ENCODE results near the gene AKTIP. TPM values are rescaled to one million over a fixed set of nuclear protein-coding genes. Genes with fewer than 3 reads are reported as not detected.
"Not testable (repeated sequence)": the region's sequence is repeated elsewhere in the genome, so short reads cannot be mapped to it uniquely, and the experiment has no call there.

The AKTIP gene
- polyA plus RNA-seq, 4 donors: 15.8 to 29.5 (median 22.2) TPM

DNA sequence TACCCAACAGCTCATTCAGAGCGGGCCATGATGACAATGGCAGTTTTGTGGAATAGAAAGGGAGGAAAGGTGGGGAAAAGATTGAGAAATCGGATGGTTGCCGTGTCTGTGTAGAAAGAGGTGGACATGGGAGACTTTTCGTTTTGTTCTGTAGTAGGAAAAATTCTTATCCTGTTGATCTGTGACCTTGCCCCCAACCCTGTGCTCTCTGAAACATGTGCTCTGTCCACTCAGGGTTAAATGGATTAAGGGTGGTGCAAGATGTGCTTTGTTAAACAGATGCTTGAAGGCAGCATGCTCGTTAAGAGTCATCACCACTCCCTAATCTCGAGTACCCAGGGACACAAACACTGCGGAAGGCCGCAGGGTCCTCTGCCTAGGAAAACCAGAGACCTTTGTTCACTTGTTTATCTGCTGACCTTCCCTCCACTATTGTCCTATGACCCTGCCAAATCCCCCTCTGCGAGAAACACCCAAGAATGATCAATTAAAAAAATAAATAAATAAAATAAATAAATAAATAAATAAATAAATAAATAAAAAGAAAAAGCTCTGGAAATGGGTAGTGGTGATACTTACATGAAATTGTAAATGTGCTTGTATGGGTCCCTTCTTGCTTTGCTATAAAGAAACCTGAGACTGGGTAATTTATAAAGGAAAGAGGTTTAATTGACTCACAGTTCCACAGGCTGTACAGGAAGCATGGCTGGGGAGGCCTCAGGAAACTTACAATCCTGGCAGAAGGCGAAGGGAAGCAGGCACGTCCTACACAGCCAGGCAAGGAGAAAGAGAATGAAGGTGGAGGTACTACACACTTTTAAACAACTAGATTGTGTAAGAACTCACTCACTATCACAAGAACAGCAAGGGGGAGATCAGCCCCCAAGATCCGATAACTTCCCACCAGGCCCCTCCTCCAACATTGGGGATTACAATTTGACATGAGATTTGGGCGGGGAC is 37.0 kb upstream of the AKTIP start:
- not testable (repeated sequence) for H3K4me3 ChIP-seq (ENCODE audit: low read depth in 1 of 3, low read length in 3 of 3); FAIRE-seq
- 75 to 76% (median 76%) methylated on average over 12 to 13 of the region's 13 CpGs for WGBS, 3 donors

DNA sequence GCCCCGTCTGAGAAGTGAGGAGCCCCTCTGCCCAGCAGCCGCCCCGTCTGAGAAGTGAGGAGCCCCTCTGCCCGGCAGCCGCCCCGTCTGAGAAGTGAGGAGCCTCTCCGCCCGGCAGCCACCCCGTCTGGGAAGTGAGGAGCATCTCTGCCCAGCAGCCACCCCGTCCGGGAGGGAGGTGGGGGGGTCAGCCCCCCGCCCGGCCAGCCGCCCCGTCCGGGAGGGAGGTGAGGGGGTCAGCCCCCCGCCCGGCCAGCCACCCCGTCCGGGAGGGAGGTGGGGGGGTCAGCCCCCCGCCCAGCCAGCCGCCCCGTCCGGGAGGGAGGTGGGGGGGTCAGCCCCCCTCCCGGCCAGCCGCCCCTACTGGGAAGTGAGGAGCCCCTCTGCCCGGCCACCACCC is 36.3 kb upstream of the AKTIP start:
- not testable (repeated sequence) for H3K4me1 ChIP-seq (ENCODE audit: control insufficient read depth in 3 of 3, insufficient read depth in 2 of 3, low read depth in 1 of 3, low read length in 2 of 3); H3K9me3 ChIP-seq (ENCODE audit: control insufficient read depth in 2 of 2, insufficient read depth in 1 of 2, low read depth in 1 of 2, low read length in 1 of 2); H3K36me3 ChIP-seq (ENCODE audit: control insufficient read depth in 3 of 3, insufficient read depth in 2 of 3, low read depth in 1 of 3, low read length in 3 of 3); H3K27ac ChIP-seq (ENCODE audit: low read depth in 1 of 3, low read length in 2 of 3); DNase-seq; H3K27me3 ChIP-seq (ENCODE audit: control insufficient read depth in 3 of 3, insufficient read depth in 3 of 3, low read length in 3 of 3); FAIRE-seq; H3K4me3 ChIP-seq (ENCODE audit: low read depth in 1 of 3, low read length in 3 of 3)
- WGBS, 3 donors: 94 to 100% (median 94%) methylated on average over 5 to 26 of the region's 27 CpGs

More for the DNA sequence above, 37.0 kb upstream of the AKTIP start:
- not testable (repeated sequence) for H3K27me3 ChIP-seq (ENCODE audit: control insufficient read depth in 3 of 3, insufficient read depth in 3 of 3, low read length in 3 of 3); DNase-seq; H3K4me1 ChIP-seq (ENCODE audit: control insufficient read depth in 3 of 3, insufficient read depth in 2 of 3, low read depth in 1 of 3, low read length in 2 of 3); H3K9me3 ChIP-seq (ENCODE audit: control insufficient read depth in 2 of 2, insufficient read depth in 1 of 2, low read depth in 1 of 2, low read length in 1 of 2); H3K27ac ChIP-seq (ENCODE audit: low read depth in 1 of 3, low read length in 2 of 3); H3K36me3 ChIP-seq (ENCODE audit: control insufficient read depth in 3 of 3, insufficient read depth in 2 of 3, low read depth in 1 of 3, low read length in 3 of 3)

DNA sequence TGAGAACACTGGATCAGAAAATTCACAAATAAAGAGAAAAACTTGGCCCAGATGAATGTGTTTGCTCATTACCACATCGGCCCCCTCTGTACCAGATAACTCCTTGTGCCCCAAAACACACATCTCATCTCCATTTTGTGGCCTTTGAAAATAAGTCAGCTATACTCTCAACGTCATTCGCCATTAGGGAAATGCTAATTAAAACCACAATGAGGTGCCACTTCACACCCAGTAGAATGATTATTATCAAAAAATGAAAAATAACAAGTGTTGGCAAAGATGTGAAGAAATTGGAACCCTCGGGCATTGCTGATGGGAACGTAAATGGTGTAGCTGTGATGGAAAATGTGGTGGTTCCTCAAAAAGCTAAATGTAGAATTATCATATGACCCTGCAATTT is 34.6 kb upstream of the AKTIP start:
- H3K36me3 ChIP-seq (ENCODE audit: control insufficient read depth in 3 of 3, insufficient read depth in 2 of 3, low read depth in 1 of 3, low read length in 3 of 3): no peaks in the 10 kb centered on the region
- FAIRE-seq (no peak), DNase-seq (no peak)
- H3K4me1 ChIP-seq (ENCODE audit: control insufficient read depth in 3 of 3, insufficient read depth in 2 of 3, low read depth in 1 of 3, low read length in 2 of 3): no peaks in the 10 kb centered on the region
- H3K4me3 ChIP-seq (ENCODE audit: low read depth in 1 of 3, low read length in 3 of 3): no peak overlapping the region
- H3K9me3 ChIP-seq (ENCODE audit: control insufficient read depth in 2 of 2, insufficient read depth in 1 of 2, low read depth in 1 of 2, low read length in 1 of 2): no peaks in the 10 kb centered on the region
- 80 to 94% (median 90%) methylated on average over 5 of the region's 5 CpGs for WGBS, 3 donors
- no peak overlapping the region for H3K27ac ChIP-seq (ENCODE audit: low read depth in 1 of 3, low read length in 2 of 3)
- no peaks in the 10 kb centered on the region for H3K27me3 ChIP-seq (ENCODE audit: control insufficient read depth in 3 of 3, insufficient read depth in 3 of 3, low read length in 3 of 3)

DNA sequence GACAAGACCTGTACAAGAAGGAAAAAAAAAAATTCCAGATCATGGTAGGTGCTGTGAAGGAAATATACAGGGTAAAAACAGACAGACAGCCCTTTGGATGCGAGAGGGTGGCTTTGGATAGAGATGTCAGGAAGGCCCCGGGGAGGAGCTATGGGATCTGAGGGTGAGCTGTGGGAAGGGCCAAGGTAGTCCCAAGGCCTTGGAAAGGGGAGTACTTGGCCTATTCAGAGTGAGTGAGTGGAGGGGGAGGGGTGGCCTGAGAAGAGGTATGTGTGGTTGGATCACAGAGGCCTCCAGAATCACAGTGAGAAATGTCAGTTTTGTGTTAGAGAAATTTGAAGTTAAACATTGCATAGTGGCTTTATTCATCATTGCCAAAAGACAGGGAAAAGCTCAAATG is 31.2 kb upstream of the AKTIP start:
- Histone ChIP-seq H3K27me3 (ENCODE audit: control insufficient read depth in 3 of 3, insufficient read depth in 3 of 3, low read length in 3 of 3) (peaks cover 0 to 2% (median 0%) of the 10 kb centered on the region in 3 donors), H3K36me3 (ENCODE audit: control insufficient read depth in 3 of 3, insufficient read depth in 2 of 3, low read depth in 1 of 3, low read length in 3 of 3) (no peaks in the 10 kb centered on the region), H3K4me3 (ENCODE audit: low read depth in 1 of 3, low read length in 3 of 3) (no peak overlapping the region), H3K27ac (ENCODE audit: low read depth in 1 of 3, low read length in 2 of 3) (no peak overlapping the region), H3K9me3 (ENCODE audit: control insufficient read depth in 2 of 2, insufficient read depth in 1 of 2, low read depth in 1 of 2, low read length in 1 of 2) (peaks cover 0 to 9% of the 10 kb centered on the region in 2 donors), H3K4me1 (ENCODE audit: control insufficient read depth in 3 of 3, insufficient read depth in 2 of 3, low read depth in 1 of 3, low read length in 2 of 3) (no peaks in the 10 kb centered on the region)
- WGBS, 3 donors: 88 to 100% (median 93%) methylated on average over 2 of the region's 2 CpGs
- FAIRE-seq (no peak), DNase-seq (no peak)

DNA sequence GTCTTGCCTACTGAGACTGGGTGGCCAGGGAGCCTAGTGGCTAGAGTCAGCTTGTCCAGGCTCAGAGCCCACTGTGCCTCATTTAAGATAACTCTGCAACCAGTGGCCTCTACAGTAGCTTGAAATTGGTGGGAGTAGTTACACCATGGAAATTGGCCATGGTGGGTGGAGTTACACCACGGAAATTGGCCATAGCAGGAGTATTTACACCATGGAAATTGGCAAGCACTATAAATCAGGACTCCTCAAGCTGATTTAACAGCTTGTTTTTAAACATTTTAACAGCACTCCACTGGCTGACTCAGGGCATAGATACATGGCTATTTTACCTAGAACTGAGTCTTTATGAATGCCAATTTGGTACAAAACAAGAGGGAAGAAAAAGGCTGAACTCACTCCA is 27.7 kb upstream of the AKTIP start:
- no peaks in the 10 kb centered on the region for H3K36me3 ChIP-seq (ENCODE audit: control insufficient read depth in 3 of 3, insufficient read depth in 2 of 3, low read depth in 1 of 3, low read length in 3 of 3)
- no peak overlapping the region for H3K27ac ChIP-seq (ENCODE audit: low read depth in 1 of 3, low read length in 2 of 3)
- peaks cover 0 to 2% (median 0%) of the 10 kb centered on the region in 3 donors for H3K27me3 ChIP-seq (ENCODE audit: control insufficient read depth in 3 of 3, insufficient read depth in 3 of 3, low read length in 3 of 3)
- no peaks in the 10 kb centered on the region for H3K4me1 ChIP-seq (ENCODE audit: control insufficient read depth in 3 of 3, insufficient read depth in 2 of 3, low read depth in 1 of 3, low read length in 2 of 3)
- H3K9me3 ChIP-seq (ENCODE audit: control insufficient read depth in 2 of 2, insufficient read depth in 1 of 2, low read depth in 1 of 2, low read length in 1 of 2): peaks cover 0 to 9% of the 10 kb centered on the region in 2 donors
- no peak for FAIRE-seq
- 63 to 75% (median 74%) methylated on average over 1 of the region's 1 CpG for WGBS, 3 donors
- H3K4me3 ChIP-seq (ENCODE audit: low read depth in 1 of 3, low read length in 3 of 3): no peak overlapping the region
- DNase-seq: no peak

DNA sequence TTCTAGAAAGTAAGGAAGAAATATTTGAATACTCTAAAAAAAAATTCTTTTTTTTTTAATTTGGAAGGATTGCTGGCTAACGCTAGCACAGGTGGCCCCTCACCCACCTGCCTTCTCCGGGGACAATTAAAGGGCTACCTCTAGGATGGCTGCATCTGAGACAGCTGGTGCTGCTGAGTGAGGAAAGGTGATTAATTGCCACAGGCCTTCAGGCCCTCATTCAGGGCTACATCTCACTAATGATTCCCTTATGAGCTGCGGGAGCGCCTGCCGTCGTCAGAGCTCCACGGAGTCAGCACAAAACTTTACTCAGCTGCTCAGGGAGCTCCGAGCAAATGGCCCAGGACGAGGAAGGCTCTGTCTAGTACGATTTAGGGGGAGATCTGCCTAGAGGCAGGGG is 27.0 kb upstream of the AKTIP start:
- 46 to 63% (median 50%) methylated on average over 10 of the region's 10 CpGs for WGBS, 3 donors
- Histone ChIP-seq H3K4me1 (ENCODE audit: control insufficient read depth in 3 of 3, insufficient read depth in 2 of 3, low read depth in 1 of 3, low read length in 2 of 3) (no peaks in the 10 kb centered on the region), H3K27me3 (ENCODE audit: control insufficient read depth in 3 of 3, insufficient read depth in 3 of 3, low read length in 3 of 3) (peaks cover 0 to 2% (median 0%) of the 10 kb centered on the region in 3 donors), H3K9me3 (ENCODE audit: control insufficient read depth in 2 of 2, insufficient read depth in 1 of 2, low read depth in 1 of 2, low read length in 1 of 2) (peaks cover 0 to 9% of the 10 kb centered on the region in 2 donors), H3K4me3 (ENCODE audit: low read depth in 1 of 3, low read length in 3 of 3) (no peak overlapping the region), H3K36me3 (ENCODE audit: control insufficient read depth in 3 of 3, insufficient read depth in 2 of 3, low read depth in 1 of 3, low read length in 3 of 3) (no peaks in the 10 kb centered on the region), H3K27ac (ENCODE audit: low read depth in 1 of 3, low read length in 2 of 3) (no peak overlapping the region)
- DNase-seq: no peak
- no peak for FAIRE-seq

DNA sequence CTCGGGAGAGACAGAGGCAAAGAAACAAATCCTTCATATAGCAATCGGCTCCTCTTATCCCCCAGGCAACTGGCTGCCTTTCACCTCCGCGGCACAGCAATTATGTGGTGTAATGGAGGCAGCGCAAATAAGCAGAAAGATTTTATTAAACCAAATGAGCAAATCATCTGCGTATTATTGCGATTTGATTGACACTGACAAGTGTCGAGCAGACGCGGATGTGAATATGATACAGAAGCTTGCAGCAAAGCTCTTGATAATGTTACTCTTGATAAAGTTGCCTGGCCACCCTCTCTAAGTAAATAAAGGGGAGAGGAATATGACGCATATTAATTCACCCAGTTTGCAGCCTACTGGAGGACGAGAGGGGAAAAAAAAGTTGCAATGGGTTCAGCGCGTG is 26.5 kb upstream of the AKTIP start:
- H3K4me3 ChIP-seq (ENCODE audit: low read depth in 1 of 3, low read length in 3 of 3): no peak overlapping the region
- no peak for FAIRE-seq
- 30 to 69% (median 38%) methylated on average over 14 of the region's 14 CpGs for WGBS, 3 donors
- H3K27me3 ChIP-seq (ENCODE audit: control insufficient read depth in 3 of 3, insufficient read depth in 3 of 3, low read length in 3 of 3): peaks cover 0 to 2% (median 0%) of the 10 kb centered on the region in 3 donors
- peaks cover 0 to 9% of the 10 kb centered on the region in 2 donors for H3K9me3 ChIP-seq (ENCODE audit: control insufficient read depth in 2 of 2, insufficient read depth in 1 of 2, low read depth in 1 of 2, low read length in 1 of 2)
- no peak overlapping the region for H3K27ac ChIP-seq (ENCODE audit: low read depth in 1 of 3, low read length in 2 of 3)
- DNase-seq: peak; percentile 8 to 23
- no peaks in the 10 kb centered on the region for H3K36me3 ChIP-seq (ENCODE audit: control insufficient read depth in 3 of 3, insufficient read depth in 2 of 3, low read depth in 1 of 3, low read length in 3 of 3)
- no peaks in the 10 kb centered on the region for H3K4me1 ChIP-seq (ENCODE audit: control insufficient read depth in 3 of 3, insufficient read depth in 2 of 3, low read depth in 1 of 3, low read length in 2 of 3)

DNA sequence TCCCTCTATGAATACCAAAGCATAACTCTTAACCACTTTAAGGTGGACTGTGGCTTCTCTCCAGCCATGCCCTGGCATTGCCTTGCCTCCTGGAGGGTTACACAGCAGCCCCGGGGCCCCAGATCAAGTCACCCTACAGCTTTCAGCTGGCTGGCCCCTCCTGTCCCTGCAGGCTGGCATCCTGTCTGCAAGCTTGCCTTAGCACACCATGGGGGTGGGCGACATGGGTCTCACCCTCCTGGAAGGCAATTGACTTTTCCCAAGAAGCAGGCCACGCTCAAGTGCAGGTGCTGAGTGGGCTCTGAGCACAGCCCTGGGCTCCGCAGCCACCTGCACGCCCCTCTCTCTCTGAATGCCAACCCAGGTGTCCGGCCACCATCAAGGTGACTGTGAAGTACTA is 25.8 kb upstream of the AKTIP start:
- H3K27ac ChIP-seq (ENCODE audit: low read depth in 1 of 3, low read length in 2 of 3): no peak overlapping the region
- FAIRE-seq (no peak), DNase-seq (no peak)
- H3K36me3 ChIP-seq (ENCODE audit: control insufficient read depth in 3 of 3, insufficient read depth in 2 of 3, low read depth in 1 of 3, low read length in 3 of 3): no peaks in the 10 kb centered on the region
- H3K4me1 ChIP-seq (ENCODE audit: control insufficient read depth in 3 of 3, insufficient read depth in 2 of 3, low read depth in 1 of 3, low read length in 2 of 3): no peaks in the 10 kb centered on the region
- H3K4me3 ChIP-seq (ENCODE audit: low read depth in 1 of 3, low read length in 3 of 3): no peak overlapping the region
- WGBS, 3 donors: 87 to 92% (median 91%) methylated on average over 6 of the region's 6 CpGs
- H3K27me3 ChIP-seq (ENCODE audit: control insufficient read depth in 3 of 3, insufficient read depth in 3 of 3, low read length in 3 of 3): peaks cover 0 to 2% (median 0%) of the 10 kb centered on the region in 3 donors
- peaks cover 0 to 9% of the 10 kb centered on the region in 2 donors for H3K9me3 ChIP-seq (ENCODE audit: control insufficient read depth in 2 of 2, insufficient read depth in 1 of 2, low read depth in 1 of 2, low read length in 1 of 2)

Measured in small intestine (tissue), 7 donors.